B cell (primary cell): ENCODE data around the gene HCFC2. TPM values are rescaled to one million over a fixed set of nuclear protein-coding genes. Genes with fewer than 3 reads are reported as not detected.

Experiments
- ATAC-seq: fragments of 200-7000 bp; cut with Tn5 transposase; one replicate; pipeline ENCODE4 v1.10.0; 2021; ENCODE audit warnings: low read depth, mild to moderate bottlenecking, moderate number of reproducible peaks, moderate library complexity
- CTCF ChIA-PET: fragments of 350-600 bp; sonication (Branson Sonifier 250); formaldehyde crosslinking; loops from one replicate; lab custom pipeline; 2021; ENCODE audit warnings: antibody characterized with exemption, inconsistent platforms; lab: Charles Lee
- POLR2A ChIA-PET: fragments of 350-600 bp; sonication (Branson Sonifier 250); formaldehyde crosslinking; loops from one replicate; lab custom pipeline; 2021; ENCODE audit warnings: antibody characterized with exemption; lab: Charles Lee
- DNase-seq: peaks from one replicate; pipeline ENCODE4 v3.0.0; 2013
- H2AFZ ChIP-seq: 2 replicates; pipeline ENCODE4 v1.6.1; 2012; ENCODE audit warnings: mild to moderate bottlenecking, low read depth, low read length; ENCODE audit not compliant: insufficient read depth, poor library complexity, severe bottlenecking
- H3K27ac ChIP-seq, 2 donors: 1 replicate in 1 of 2; 2 replicates in 1 of 2; pipeline ENCODE4 v1.5.1; 2012 to 2013; ENCODE audit warnings: low read length in 2 of 2, mild to moderate bottlenecking in 2 of 2, moderate library complexity in 1 of 2
- H3K27me3 ChIP-seq, 4 experiments: fragments of 200-600 bp in 1 of 4; sonication (generic) in 1 of 4; replicated peaks in 1 of 4; 1 replicate in 2 of 4; 2 replicates in 2 of 4; pipeline versions ENCODE4 v1.6.1 to v1.7.0; 2013 to 2016; ENCODE audit warnings: low read length in 3 of 4, mild to moderate bottlenecking in 2 of 4, mixed read lengths in 1 of 4, moderate library complexity in 1 of 4; ENCODE audit not compliant: insufficient read depth in 4 of 4, control insufficient read depth in 3 of 4; ENCODE audit errors: control extremely low read depth in 1 of 4
- H3K36me3 ChIP-seq, 2 experiments: replicated peaks in 1 of 2; 1 replicate in 1 of 2; 2 replicates in 1 of 2; pipeline versions ENCODE4 v1.6.1 to v1.7.1; 2013; ENCODE audit warnings: low read length in 1 of 2; ENCODE audit not compliant: insufficient read depth in 2 of 2, control insufficient read depth in 1 of 2; ENCODE audit errors: control extremely low read depth in 1 of 2, extremely low read depth in 1 of 2
- H3K4me1 ChIP-seq, 2 donors: fragments of 200-600 bp in 1 of 2; sonication (generic) in 1 of 2; 1 replicate in 1 of 2; 2 replicates in 1 of 2; pipeline versions ENCODE4 v1.5.1 to v1.6.1; 2013 to 2017; ENCODE audit warnings: low read length in 2 of 2; ENCODE audit not compliant: control insufficient read depth in 2 of 2, insufficient read depth in 2 of 2
- H3K4me2 ChIP-seq: replicated peaks from 2 replicates; pipeline ENCODE3; 2012; ENCODE audit warnings: mild to moderate bottlenecking, low read depth, low read length; ENCODE audit not compliant: poor library complexity, severe bottlenecking
- H3K4me3 ChIP-seq, 5 experiments: fragments of 200-600 bp in 1 of 5; sonication (generic) in 1 of 5; 1 replicate in 3 of 5; 2 replicates in 2 of 5; pipeline versions ENCODE4 v1.5.1 to v1.7.0; 2011 to 2016; ENCODE audit warnings: low read length in 4 of 5, mild to moderate bottlenecking in 4 of 5, low read depth in 2 of 5, control low read depth in 1 of 5, moderate library complexity in 1 of 5; ENCODE audit not compliant: insufficient read depth in 1 of 5; ENCODE audit errors: control extremely low read depth in 1 of 5, extremely low read depth in 1 of 5
- H3K79me2 ChIP-seq: fragments of 200-600 bp; sonication (generic); one replicate; pipeline ENCODE4 v1.6.0; 2016; ENCODE audit warnings: low read length; ENCODE audit not compliant: control insufficient read depth, insufficient read depth
- H3K9ac ChIP-seq: fragments of 200-600 bp; sonication (generic); 2 replicates; pipeline ENCODE4 v1.6.1; 2017; ENCODE audit warnings: mild to moderate bottlenecking, low read length, moderate library complexity
- H3K9me3 ChIP-seq, 3 donors: one replicate each; pipeline versions ENCODE4 v1.6.1 to v1.7.1; 2013; ENCODE audit warnings: low read length in 2 of 3; ENCODE audit not compliant: control insufficient read depth in 2 of 3, insufficient read depth in 1 of 3; ENCODE audit errors: control extremely low read depth in 1 of 3
- H4K20me1 ChIP-seq: 2 replicates; pipeline ENCODE4 v1.6.0; 2012; ENCODE audit warnings: mild to moderate bottlenecking, low read length; ENCODE audit not compliant: insufficient read depth, control insufficient read depth, poor library complexity, severe bottlenecking
- H3K27ac Mint-ChIP-seq: one replicate; pipeline ENCODE4 v1.8.0; 2021; ENCODE audit warnings: mixed read lengths
- H3K27me3 Mint-ChIP-seq: one replicate; pipeline ENCODE4 v1.8.0; 2021; ENCODE audit warnings: mixed read lengths
- H3K4me1 Mint-ChIP-seq: one replicate; pipeline ENCODE4 v1.8.0; 2021; ENCODE audit warnings: mixed read lengths
- H3K4me3 Mint-ChIP-seq: one replicate; pipeline ENCODE4 v1.8.0; 2021; ENCODE audit warnings: mixed read lengths
- H3K9me3 Mint-ChIP-seq: one replicate; pipeline ENCODE4 v1.8.0; 2022; ENCODE audit warnings: mixed read lengths; ENCODE audit not compliant: insufficient read depth
- EZH2 ChIP-seq: IDR thresholded peaks from 2 replicates; pipeline ENCODE4 v1.6.1; 2012; ENCODE audit warnings: borderline replicate concordance, low read depth, mild to moderate bottlenecking, moderate library complexity, low read length; ENCODE audit not compliant: insufficient read depth, poor library complexity, severe bottlenecking
- WGBS: methylation state at CpG from one replicate; pipeline ENCODE4 v1.1.5; 2013; ENCODE audit warnings: missing lambda C conversion rate; ENCODE audit not compliant: insufficient coverage; 5-methylcytosine and 5-hydroxymethylcytosine counted together
- intact Hi-C: fragments of 100-400 bp; cut with micrococcal nuclease; formaldehyde crosslinking; loops from one replicate; pipeline ENCODE4 v1.10.0; 2022
- polyA plus RNA-seq: library from polyadenylated mRNA; depleted of rRNA; stranded (reverse); fragments of >200 nt; gene quantifications from 2 replicates; pipeline ENCODE4 v1.2.3, GENCODE V29; 2012
- total RNA-seq, 2 donors: library from RNA; stranded (reverse); fragments of 120-200 nt in 1 of 2; gene quantifications; 1 replicate in 1 of 2; 2 replicates in 1 of 2; pipeline versions ENCODE4 v1.2.3 to v1.2.4, GENCODE V29; 2013 to 2022
- TF ChIP-seq, protein P1 (sequence below): fragments of 200-600 bp; IDR thresholded peaks from one replicate; pipeline ENCODE4 v1.8.0; 2022; ENCODE audit warnings: antibody characterized with exemption, mild to moderate bottlenecking

The HCFC2 gene
- total and polyA plus RNA-seq, 2 donors (not counting 1 experiment from before 2014, with no cell fraction given), result 8.2 to 10.5 TPM

DNA sequence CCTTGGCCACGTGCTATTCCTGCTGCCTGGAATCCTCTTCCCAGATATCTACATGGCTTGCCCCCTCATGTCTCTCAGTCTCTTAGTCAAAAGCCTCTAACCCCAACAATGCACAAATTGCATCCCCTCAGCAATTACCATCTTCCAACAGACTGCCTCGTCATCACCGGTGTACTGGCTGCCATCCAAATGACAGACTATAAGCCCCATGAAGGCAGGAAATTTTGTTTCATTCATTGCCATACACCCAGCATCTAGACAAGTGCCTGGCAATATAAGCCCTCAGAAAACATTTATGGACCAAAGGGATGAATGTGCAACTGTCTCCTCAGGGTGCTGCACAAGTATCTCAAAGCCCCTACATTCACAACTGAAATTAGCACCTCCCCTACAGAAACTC lies 20.2 kb upstream of the HCFC2 start:
- intact Hi-C loops, result no loop called here
- no peaks in the 10 kb centered on the region for H3K4me1 Mint-ChIP-seq

DNA sequence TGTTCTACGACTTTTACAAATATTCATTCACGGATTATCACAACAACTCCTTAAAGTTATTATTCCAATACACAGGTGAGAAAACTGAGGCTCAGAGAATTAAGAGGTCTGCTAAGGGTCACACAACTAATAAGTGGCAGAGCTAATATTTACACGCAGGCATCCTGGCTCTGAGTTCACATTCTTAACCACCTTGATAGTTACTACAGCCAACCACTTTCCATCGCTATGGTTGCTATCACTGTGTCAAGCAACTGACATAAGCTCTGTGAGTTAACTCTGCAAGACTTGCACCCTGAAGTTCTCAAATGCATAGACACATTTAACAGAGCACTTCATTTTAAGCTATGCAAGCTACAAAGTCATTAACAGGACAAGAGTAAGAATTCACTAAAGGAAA lies 18.0 kb upstream of the HCFC2 start:
- H3K27ac ChIP-seq, result no peak overlapping the region
- CTCF ChIA-PET, result interaction anchor here (0.8 to 1.7 kb wide), 2 partner anchors 11 to 63 kb away, joined by 3 to 7 read pairs; no protein-coding TSS in a partner anchor
- DNase-seq (no peak), ATAC-seq (no peak)
- H3K27me3 Mint-ChIP-seq, result peaks cover 32% of the 10 kb centered on the region
- H3K9ac ChIP-seq, result no peak overlapping the region
- H3K27me3 ChIP-seq, result peaks cover 0 to 13% (median 8%) of the 10 kb centered on the region in 4 experiments
- no peak overlapping the region for H3K4me3 ChIP-seq
- POLR2A ChIA-PET, result no interaction called here
- no peaks in the 10 kb centered on the region for H3K36me3 ChIP-seq
- H3K79me2 ChIP-seq, result no peaks in the 10 kb centered on the region
- H4K20me1 ChIP-seq, result no peaks in the 10 kb centered on the region
- 86% methylated on average over 2 of the region's 4 CpGs for whole genome bisulfite sequencing
- H3K4me3 Mint-ChIP-seq, result no peak overlapping the region
- H3K9me3 Mint-ChIP-seq, result no peaks in the 10 kb centered on the region
- peaks cover 5 to 8% of the 10 kb centered on the region in 2 donors for H3K4me1 ChIP-seq
- no peak for TF ChIP-seq EZH2
- TF ChIP-seq, protein P1, sequence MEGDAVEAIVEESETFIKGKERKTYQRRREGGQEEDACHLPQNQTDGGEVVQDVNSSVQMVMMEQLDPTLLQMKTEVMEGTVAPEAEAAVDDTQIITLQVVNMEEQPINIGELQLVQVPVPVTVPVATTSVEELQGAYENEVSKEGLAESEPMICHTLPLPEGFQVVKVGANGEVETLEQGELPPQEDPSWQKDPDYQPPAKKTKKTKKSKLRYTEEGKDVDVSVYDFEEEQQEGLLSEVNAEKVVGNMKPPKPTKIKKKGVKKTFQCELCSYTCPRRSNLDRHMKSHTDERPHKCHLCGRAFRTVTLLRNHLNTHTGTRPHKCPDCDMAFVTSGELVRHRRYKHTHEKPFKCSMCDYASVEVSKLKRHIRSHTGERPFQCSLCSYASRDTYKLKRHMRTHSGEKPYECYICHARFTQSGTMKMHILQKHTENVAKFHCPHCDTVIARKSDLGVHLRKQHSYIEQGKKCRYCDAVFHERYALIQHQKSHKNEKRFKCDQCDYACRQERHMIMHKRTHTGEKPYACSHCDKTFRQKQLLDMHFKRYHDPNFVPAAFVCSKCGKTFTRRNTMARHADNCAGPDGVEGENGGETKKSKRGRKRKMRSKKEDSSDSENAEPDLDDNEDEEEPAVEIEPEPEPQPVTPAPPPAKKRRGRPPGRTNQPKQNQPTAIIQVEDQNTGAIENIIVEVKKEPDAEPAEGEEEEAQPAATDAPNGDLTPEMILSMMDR, result no peak
- peaks cover 6% of the 10 kb centered on the region for H3K4me1 Mint-ChIP-seq
- H3K27ac Mint-ChIP-seq, result no peak overlapping the region
- intact Hi-C loops, result no loop called here
- no peaks in the 10 kb centered on the region for H3K9me3 ChIP-seq
- H3K4me2 ChIP-seq, result no peak overlapping the region
- H2AFZ ChIP-seq, result no peak overlapping the region

More for the DNA sequence above, 20.2 kb upstream of the HCFC2 start:
- peaks cover 0 to under 1% (median 0%) of the 10 kb centered on the region in 4 experiments for H3K27me3 ChIP-seq
- H3K27ac ChIP-seq, result no peak overlapping the region
- H4K20me1 ChIP-seq, result no peaks in the 10 kb centered on the region
- H3K9ac ChIP-seq, result no peak overlapping the region
- CTCF ChIA-PET, result no interaction called here
- H3K9me3 ChIP-seq, result no peaks in the 10 kb centered on the region
- no peak for DNase-seq
- POLR2A ChIA-PET, result no interaction called here
- TF ChIP-seq, protein P1, result no peak
- TF ChIP-seq EZH2, result no peak
- no peaks in the 10 kb centered on the region for H3K9me3 Mint-ChIP-seq
- peaks cover 21% of the 10 kb centered on the region for H3K27me3 Mint-ChIP-seq
- H3K36me3 ChIP-seq, result no peaks in the 10 kb centered on the region
- no peak overlapping the region for H3K27ac Mint-ChIP-seq
- no peak for ATAC-seq
- no peak overlapping the region for H3K4me3 ChIP-seq
- no peaks in the 10 kb centered on the region for H3K4me1 ChIP-seq
- H3K79me2 ChIP-seq, result no peaks in the 10 kb centered on the region
- H3K4me2 ChIP-seq, result no peak overlapping the region
- no peak overlapping the region for H3K4me3 Mint-ChIP-seq
- 96% methylated on average over 3 of the region's 3 CpGs for WGBS
- H2AFZ ChIP-seq, result no peak overlapping the region
